HepG2 (cell line): ENCODE data around the gene COPS7A. TPM values are rescaled to one million over a fixed set of nuclear protein-coding genes. Genes with fewer than 3 reads are reported as not detected.

Source experiments
- HHEX ChIP-seq: IDR thresholded peaks from 2 replicates; pipeline ENCODE4 v1.6.1; 2016; ENCODE audit warnings: control low read depth
- ONECUT2 ChIP-seq: sonication (generic); formaldehyde crosslinking; IDR thresholded peaks from 2 replicates; pipeline ENCODE4 v1.4.0; 2020; ENCODE audit warnings: missing genetic modification reagents
- RARG ChIP-seq: sonication (generic); formaldehyde crosslinking; IDR thresholded peaks from 2 replicates; pipeline ENCODE4 v1.4.0; 2020; ENCODE audit warnings: low read depth, mild to moderate bottlenecking, missing genetic modification reagents
- SSRP1 ChIP-seq: IDR thresholded peaks from 2 replicates; pipeline ENCODE4 v1.6.1; 2016; ENCODE audit warnings: control low read depth
- ZNF138 ChIP-seq: sonication (generic); formaldehyde crosslinking; IDR thresholded peaks from 2 replicates; pipeline ENCODE4 v1.5.0; 2020; ENCODE audit warnings: mild to moderate bottlenecking, low read depth, missing genetic modification reagents
- ZNF34 ChIP-seq: sonication (generic); formaldehyde crosslinking; IDR thresholded peaks from 2 replicates; pipeline ENCODE4 v1.4.0; 2020; ENCODE audit warnings: mild to moderate bottlenecking, missing genetic modification reagents, borderline replicate concordance
- ZNF577 ChIP-seq: sonication (generic); formaldehyde crosslinking; IDR thresholded peaks from 2 replicates; pipeline ENCODE4 v1.4.0; 2020; ENCODE audit warnings: mild to moderate bottlenecking, low read depth, missing genetic modification reagents, borderline replicate concordance
- ZSCAN21 ChIP-seq: sonication (generic); formaldehyde crosslinking; IDR thresholded peaks from 2 replicates; pipeline ENCODE4 v1.8.0; 2022; ENCODE audit warnings: mild to moderate bottlenecking, missing genetic modification reagents, moderate library complexity, borderline replicate concordance
- polyA plus RNA-seq, 8 experiments: library from polyadenylated mRNA; depleted of rRNA in 3 of 8; stranded (reverse) in 7 of 8; unstranded in 1 of 8; fragments of >200 nt; fragmentation: Illumina TruSeq in 4 of 8; extraction: Trizol in 4 of 8; gene quantifications; 2 replicates each; pipeline versions ENCODE4 v1.2.1 to v1.2.3, GENCODE V29; 2011 to 2016; ENCODE audit warnings: low read depth in 4 of 8, missing spikeins in 1 of 8, mixed read lengths in 1 of 8; ENCODE audit not compliant: insufficient read depth in 1 of 8
- total RNA-seq, 5 experiments: library from RNA; depleted of rRNA; stranded (reverse); fragments of >200 nt; fragmentation: Illumina TruSeq; extraction: Trizol; gene quantifications; 2 replicates each; pipeline ENCODE4 v1.2.3, GENCODE V29; 2016; ENCODE audit warnings: low read depth in 1 of 5
- TF ChIP-seq, protein P1 (sequence below): sonication (generic); formaldehyde crosslinking; IDR thresholded peaks from 2 replicates; pipeline ENCODE4 v1.5.0; 2020; ENCODE audit warnings: missing genetic modification reagents
- TF ChIP-seq, protein P2 (sequence below): sonication (generic); formaldehyde crosslinking; IDR thresholded peaks from 2 replicates; pipeline ENCODE4 v1.4.0; 2020; ENCODE audit warnings: missing genetic modification reagents
- TF ChIP-seq, protein P3 (sequence below): sonication (generic); formaldehyde crosslinking; IDR thresholded peaks from 2 replicates; pipeline ENCODE4 v1.4.0; 2020; ENCODE audit warnings: missing genetic modification reagents
- TF ChIP-seq, protein P4 (sequence below): sonication (generic); formaldehyde crosslinking; IDR thresholded peaks from 2 replicates; pipeline ENCODE4 v1.9.0; 2021; ENCODE audit warnings: missing genetic modification reagents, borderline replicate concordance
- TF ChIP-seq, protein P5 (sequence below): sonication (generic); formaldehyde crosslinking; IDR thresholded peaks from 2 replicates; pipeline ENCODE4 v1.8.0; 2023; ENCODE audit warnings: mild to moderate bottlenecking, missing genetic modification reagents

The COPS7A gene
- total and polyA plus RNA-seq, 2 of the 13 experiments (the other 11 are each of a cell fraction or from before 2014, with no cell fraction given) = 40.0 to 73.6 TPM

DNA sequence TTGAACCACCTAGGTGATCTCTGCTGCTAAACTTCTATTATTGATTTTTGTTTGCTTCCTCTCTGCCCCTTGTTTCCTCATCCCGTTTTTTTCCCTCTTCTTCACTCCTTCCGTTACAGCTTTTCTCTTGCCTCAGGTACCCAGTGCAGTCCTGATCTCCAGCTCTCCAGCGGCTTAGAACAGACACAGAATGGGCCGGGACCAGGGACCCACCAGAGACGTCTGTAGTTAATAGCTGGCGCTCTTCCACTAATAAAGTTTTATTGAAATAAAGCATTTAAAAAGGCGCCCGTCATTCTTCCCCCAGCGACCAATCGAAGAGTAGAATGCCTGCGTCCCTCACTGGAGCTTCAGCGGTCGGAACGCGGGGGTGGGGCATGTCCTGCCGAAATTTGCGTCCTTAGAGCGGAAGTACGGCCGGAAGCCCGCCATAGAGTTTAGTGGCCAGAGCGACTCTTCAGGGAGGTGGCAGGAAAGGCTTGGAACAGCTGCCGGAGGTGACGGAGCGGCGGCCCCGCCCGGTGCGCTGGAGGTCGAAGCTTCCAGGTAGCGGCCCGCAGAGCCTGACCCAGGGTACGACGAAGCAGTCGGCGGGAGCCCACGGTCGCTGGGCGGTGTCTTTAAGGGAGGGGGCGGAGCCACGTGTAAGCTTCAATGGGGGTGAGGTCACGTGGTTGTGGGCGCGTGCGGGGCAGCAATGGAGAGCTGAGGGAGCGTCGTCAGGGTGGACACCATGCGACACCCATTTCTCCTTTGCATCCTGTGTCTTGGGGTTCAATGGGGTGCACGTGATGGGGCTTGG is at the start of gene COPS7A (continued):
- TF ChIP-seq ONECUT2 (CRISPR knock-in tag) (peak; percentile 81), ZSCAN21 (CRISPR knock-in tag) (peak; percentile 93; the same call in 1 of the 2 replicates), ZNF577 (no peak), HHEX (CRISPR knock-in tag) (no peak), SSRP1 (CRISPR knock-in tag) (no peak), RARG (0 out of 2 replicates have a peak, but pooled peaks have one; percentile 22), ZNF138 (CRISPR knock-in tag) (peak; percentile 80; the same call in 1 of the 2 replicates), ZNF34 (CRISPR knock-in tag) (no peak)
- TF ChIP-seq, protein P1, sequence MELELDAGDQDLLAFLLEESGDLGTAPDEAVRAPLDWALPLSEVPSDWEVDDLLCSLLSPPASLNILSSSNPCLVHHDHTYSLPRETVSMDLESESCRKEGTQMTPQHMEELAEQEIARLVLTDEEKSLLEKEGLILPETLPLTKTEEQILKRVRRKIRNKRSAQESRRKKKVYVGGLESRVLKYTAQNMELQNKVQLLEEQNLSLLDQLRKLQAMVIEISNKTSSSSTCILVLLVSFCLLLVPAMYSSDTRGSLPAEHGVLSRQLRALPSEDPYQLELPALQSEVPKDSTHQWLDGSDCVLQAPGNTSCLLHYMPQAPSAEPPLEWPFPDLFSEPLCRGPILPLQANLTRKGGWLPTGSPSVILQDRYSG (CRISPR knock-in tag) = no peak; the same call in 1 of the 2 replicates
- TF ChIP-seq, protein P2, sequence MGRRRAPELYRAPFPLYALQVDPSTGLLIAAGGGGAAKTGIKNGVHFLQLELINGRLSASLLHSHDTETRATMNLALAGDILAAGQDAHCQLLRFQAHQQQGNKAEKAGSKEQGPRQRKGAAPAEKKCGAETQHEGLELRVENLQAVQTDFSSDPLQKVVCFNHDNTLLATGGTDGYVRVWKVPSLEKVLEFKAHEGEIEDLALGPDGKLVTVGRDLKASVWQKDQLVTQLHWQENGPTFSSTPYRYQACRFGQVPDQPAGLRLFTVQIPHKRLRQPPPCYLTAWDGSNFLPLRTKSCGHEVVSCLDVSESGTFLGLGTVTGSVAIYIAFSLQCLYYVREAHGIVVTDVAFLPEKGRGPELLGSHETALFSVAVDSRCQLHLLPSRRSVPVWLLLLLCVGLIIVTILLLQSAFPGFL (CRISPR knock-in tag) = no peak
- TF ChIP-seq, protein P3, sequence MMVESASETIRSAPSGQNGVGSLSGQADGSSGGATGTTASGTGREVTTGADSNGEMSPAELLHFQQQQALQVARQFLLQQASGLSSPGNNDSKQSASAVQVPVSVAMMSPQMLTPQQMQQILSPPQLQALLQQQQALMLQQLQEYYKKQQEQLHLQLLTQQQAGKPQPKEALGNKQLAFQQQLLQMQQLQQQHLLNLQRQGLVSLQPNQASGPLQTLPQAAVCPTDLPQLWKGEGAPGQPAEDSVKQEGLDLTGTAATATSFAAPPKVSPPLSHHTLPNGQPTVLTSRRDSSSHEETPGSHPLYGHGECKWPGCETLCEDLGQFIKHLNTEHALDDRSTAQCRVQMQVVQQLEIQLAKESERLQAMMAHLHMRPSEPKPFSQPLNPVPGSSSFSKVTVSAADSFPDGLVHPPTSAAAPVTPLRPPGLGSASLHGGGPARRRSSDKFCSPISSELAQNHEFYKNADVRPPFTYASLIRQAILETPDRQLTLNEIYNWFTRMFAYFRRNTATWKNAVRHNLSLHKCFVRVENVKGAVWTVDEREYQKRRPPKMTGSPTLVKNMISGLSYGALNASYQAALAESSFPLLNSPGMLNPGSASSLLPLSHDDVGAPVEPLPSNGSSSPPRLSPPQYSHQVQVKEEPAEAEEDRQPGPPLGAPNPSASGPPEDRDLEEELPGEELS (CRISPR knock-in tag) = peak; percentile 53
- TF ChIP-seq, protein P4, sequence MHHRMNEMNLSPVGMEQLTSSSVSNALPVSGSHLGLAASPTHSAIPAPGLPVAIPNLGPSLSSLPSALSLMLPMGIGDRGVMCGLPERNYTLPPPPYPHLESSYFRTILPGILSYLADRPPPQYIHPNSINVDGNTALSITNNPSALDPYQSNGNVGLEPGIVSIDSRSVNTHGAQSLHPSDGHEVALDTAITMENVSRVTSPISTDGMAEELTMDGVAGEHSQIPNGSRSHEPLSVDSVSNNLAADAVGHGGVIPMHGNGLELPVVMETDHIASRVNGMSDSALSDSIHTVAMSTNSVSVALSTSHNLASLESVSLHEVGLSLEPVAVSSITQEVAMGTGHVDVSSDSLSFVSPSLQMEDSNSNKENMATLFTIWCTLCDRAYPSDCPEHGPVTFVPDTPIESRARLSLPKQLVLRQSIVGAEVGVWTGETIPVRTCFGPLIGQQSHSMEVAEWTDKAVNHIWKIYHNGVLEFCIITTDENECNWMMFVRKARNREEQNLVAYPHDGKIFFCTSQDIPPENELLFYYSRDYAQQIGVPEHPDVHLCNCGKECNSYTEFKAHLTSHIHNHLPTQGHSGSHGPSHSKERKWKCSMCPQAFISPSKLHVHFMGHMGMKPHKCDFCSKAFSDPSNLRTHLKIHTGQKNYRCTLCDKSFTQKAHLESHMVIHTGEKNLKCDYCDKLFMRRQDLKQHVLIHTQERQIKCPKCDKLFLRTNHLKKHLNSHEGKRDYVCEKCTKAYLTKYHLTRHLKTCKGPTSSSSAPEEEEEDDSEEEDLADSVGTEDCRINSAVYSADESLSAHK = peak; percentile 89
- TF ChIP-seq, protein P5, sequence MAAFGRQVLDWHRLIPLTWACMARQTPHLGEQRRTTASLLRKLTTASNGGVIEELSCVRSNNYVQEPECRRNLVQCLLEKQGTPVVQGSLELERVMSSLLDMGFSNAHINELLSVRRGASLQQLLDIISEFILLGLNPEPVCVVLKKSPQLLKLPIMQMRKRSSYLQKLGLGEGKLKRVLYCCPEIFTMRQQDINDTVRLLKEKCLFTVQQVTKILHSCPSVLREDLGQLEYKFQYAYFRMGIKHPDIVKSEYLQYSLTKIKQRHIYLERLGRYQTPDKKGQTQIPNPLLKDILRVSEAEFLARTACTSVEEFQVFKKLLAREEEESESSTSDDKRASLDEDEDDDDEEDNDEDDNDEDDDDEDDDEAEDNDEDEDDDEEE = peak; percentile 65; the same call in 1 of the 2 replicates
